Hepatocyte (in vitro differentiated cells): ENCODE results near the gene PTPRQ. TPM values are rescaled to one million over a fixed set of nuclear protein-coding genes. Genes with fewer than 3 reads are reported as not detected.
A peak's percentile ranks its signal among the peaks of the same experiment; 100 is the strongest.

Experiments used
- DNase-seq: peaks from one replicate; pipeline ENCODE4 v3.0.0-alpha.2; 2016; ENCODE audit warnings: low spot score
- H2AFZ ChIP-seq: fragments of 200-600 bp; sonication (generic); 2 replicates; pipeline ENCODE4 v1.6.0; 2016; ENCODE audit warnings: antibody characterized with exemption, mild to moderate bottlenecking
- H3K27ac ChIP-seq: fragments of 200-600 bp; sonication (generic); 2 replicates; pipeline ENCODE4 v1.5.1; 2016; ENCODE audit warnings: mild to moderate bottlenecking
- H3K27me3 ChIP-seq: fragments of 200-600 bp; sonication (generic); 2 replicates; pipeline ENCODE4 v1.6.1; 2016
- H3K36me3 ChIP-seq: fragments of 200-600 bp; sonication (generic); replicated peaks from 2 replicates; pipeline ENCODE4 v1.5.1; 2016; ENCODE audit warnings: low read depth; ENCODE audit not compliant: insufficient read depth
- H3K4me1 ChIP-seq: fragments of 200-600 bp; sonication (generic); 2 replicates; pipeline ENCODE4 v1.5.1; 2016; ENCODE audit warnings: mild to moderate bottlenecking, moderate library complexity; ENCODE audit not compliant: insufficient read depth
- H3K4me2 ChIP-seq: fragments of 200-600 bp; sonication (generic); 2 replicates; pipeline ENCODE4 v1.6.0; 2016
- H3K4me3 ChIP-seq: fragments of 200-600 bp; sonication (generic); 2 replicates; pipeline ENCODE4 v1.5.1; 2016; ENCODE audit warnings: mild to moderate bottlenecking
- H3K79me2 ChIP-seq: fragments of 200-600 bp; sonication (generic); 2 replicates; pipeline ENCODE4 v1.6.0; 2017; ENCODE audit warnings: mild to moderate bottlenecking
- H3K9me2 ChIP-seq: fragments of 200-600 bp; sonication (generic); replicated peaks from 2 replicates; pipeline ENCODE4 v1.6.0; 2017; ENCODE audit warnings: mild to moderate bottlenecking; ENCODE audit not compliant: insufficient read depth
- H3K9me3 ChIP-seq: fragments of 200-600 bp; sonication (generic); 2 replicates; pipeline ENCODE4 v1.5.1; 2016; ENCODE audit warnings: low read depth, mild to moderate bottlenecking
- H4K20me1 ChIP-seq: fragments of 200-600 bp; sonication (generic); 2 replicates; pipeline ENCODE4 v1.6.0; 2016; ENCODE audit warnings: mild to moderate bottlenecking; ENCODE audit not compliant: insufficient read depth, poor library complexity, severe bottlenecking
- CTCF ChIP-seq: fragments of 200-600 bp; sonication (generic); IDR thresholded peaks from 2 replicates; pipeline ENCODE4 v1.5.1; 2016; ENCODE audit warnings: antibody characterized with exemption, mild to moderate bottlenecking; ENCODE audit not compliant: poor library complexity
- EZH2 ChIP-seq: fragments of 200-600 bp; sonication (generic); IDR thresholded peaks from 2 replicates; pipeline ENCODE4 v1.6.1; 2016; ENCODE audit warnings: antibody characterized with exemption, mild to moderate bottlenecking, borderline replicate concordance
- EZH2phosphoT487 ChIP-seq: fragments of 200-600 bp; sonication (generic); IDR thresholded peaks from one replicate; pipeline ENCODE4 v1.6.1; 2018; ENCODE audit warnings: antibody characterized with exemption, mild to moderate bottlenecking, low read depth, moderate library complexity; ENCODE audit not compliant: unreplicated experiment, severe bottlenecking
- WGBS: methylation state at CpG from one replicate; pipeline ENCODE4 v1.1.6; 2016; ENCODE audit warnings: low lambda C conversion rate; ENCODE audit errors: missing lambda C conversion rate; 5-methylcytosine and 5-hydroxymethylcytosine counted together
- polyA plus RNA-seq: library from polyadenylated mRNA; unstranded; fragments of >200 nt; fragmentation: Nextera tagmentation; extraction: Ambion mirVana; gene quantifications from 2 replicates; pipeline ENCODE4 v1.2.1, GENCODE V29; 2016
- total RNA-seq: library from RNA; depleted of rRNA; stranded (reverse); fragments of >200 nt; gene quantifications from 2 replicates; pipeline ENCODE4 v1.2.3, GENCODE V29; 2014

Gene PTPRQ
- total and polyA plus RNA-seq, 2 experiments from 2014 or later: 0.03 TPM; not detected in 1

- 87% methylated on average over 2 of the region's 2 CpGs for WGBS
- no peak overlapping the region for H2AFZ ChIP-seq
- no peak for TF ChIP-seq CTCF
- TF ChIP-seq EZH2phosphoT487: no peak
- no peak for TF ChIP-seq EZH2
- no peak overlapping the region for H3K4me2 ChIP-seq
- H4K20me1 ChIP-seq: no peaks in the 10 kb centered on the region
- no peaks in the 10 kb centered on the region for H3K9me3 ChIP-seq
- H3K9me2 ChIP-seq: no peaks in the 10 kb centered on the region
- no peaks in the 10 kb centered on the region for H3K36me3 ChIP-seq
- H3K79me2 ChIP-seq: no peaks in the 10 kb centered on the region
- H3K4me1 ChIP-seq: no peaks in the 10 kb centered on the region
- no peak overlapping the region for H3K4me3 ChIP-seq
- DNase-seq: no peak
- no peaks in the 10 kb centered on the region for H3K27me3 ChIP-seq
- H3K27ac ChIP-seq: no peak overlapping the region
These were observed 60.5 kb downstream of the PTPRQ start for GRCh38 chr12:80504389-80505163.

GRCh38 chr12:80509781-80510556 lies 65.9 kb downstream of the PTPRQ start:
- TF ChIP-seq CTCF: no peak
- no peak for TF ChIP-seq EZH2
- TF ChIP-seq EZH2phosphoT487: no peak
- Histone ChIP-seq H3K27ac (no peak overlapping the region), H3K9me2 (no peaks in the 10 kb centered on the region), H3K4me2 (no peak overlapping the region), H3K4me3 (no peak overlapping the region), H3K36me3 (no peaks in the 10 kb centered on the region), H3K27me3 (no peaks in the 10 kb centered on the region), H2AFZ (no peak overlapping the region), H3K4me1 (no peaks in the 10 kb centered on the region), H3K79me2 (no peaks in the 10 kb centered on the region), H3K9me3 (no peaks in the 10 kb centered on the region), H4K20me1 (no peaks in the 10 kb centered on the region)
- WGBS: 29% methylated on average over 1 of the region's 1 CpG
- peak; percentile 10 for DNase-seq

GRCh38 chr12:80512781-80513180 lies 68.7 kb downstream of the PTPRQ start:
- 88% methylated on average over 11 of the region's 11 CpGs for WGBS

More at GRCh38 chr12:80512781-80513180, 68.7 kb downstream of the PTPRQ start:
- H3K4me2 ChIP-seq: no peak overlapping the region
- no peak overlapping the region for H3K27ac ChIP-seq
- H3K4me1 ChIP-seq: no peaks in the 10 kb centered on the region
- no peak for TF ChIP-seq EZH2
- TF ChIP-seq EZH2phosphoT487: no peak
- TF ChIP-seq CTCF: no peak
- no peaks in the 10 kb centered on the region for H3K79me2 ChIP-seq
- H3K4me3 ChIP-seq: no peak overlapping the region
- no peaks in the 10 kb centered on the region for H4K20me1 ChIP-seq
- H2AFZ ChIP-seq: no peak overlapping the region
- H3K36me3 ChIP-seq: no peaks in the 10 kb centered on the region
- DNase-seq: no peak
- no peaks in the 10 kb centered on the region for H3K9me3 ChIP-seq
- no peaks in the 10 kb centered on the region for H3K9me2 ChIP-seq
- H3K27me3 ChIP-seq: no peaks in the 10 kb centered on the region
